HG02759 (cell line): ENCODE results near the gene PCNT.
A peak's percentile ranks its signal among the peaks of the same experiment; 100 is the strongest.
"Not testable (repeated sequence)": the region's sequence is repeated elsewhere in the genome, so short reads cannot be mapped to it uniquely, and the experiment has no call there.

Experiments used
- ATAC-seq: cut with Tn5 transposase; IDR thresholded peaks from one replicate; pipeline ENCODE4 v1.9.1; 2021; ENCODE audit warnings: mild to moderate bottlenecking, moderate library complexity; ENCODE audit not compliant: unreplicated experiment

Gene PCNT

DNA sequence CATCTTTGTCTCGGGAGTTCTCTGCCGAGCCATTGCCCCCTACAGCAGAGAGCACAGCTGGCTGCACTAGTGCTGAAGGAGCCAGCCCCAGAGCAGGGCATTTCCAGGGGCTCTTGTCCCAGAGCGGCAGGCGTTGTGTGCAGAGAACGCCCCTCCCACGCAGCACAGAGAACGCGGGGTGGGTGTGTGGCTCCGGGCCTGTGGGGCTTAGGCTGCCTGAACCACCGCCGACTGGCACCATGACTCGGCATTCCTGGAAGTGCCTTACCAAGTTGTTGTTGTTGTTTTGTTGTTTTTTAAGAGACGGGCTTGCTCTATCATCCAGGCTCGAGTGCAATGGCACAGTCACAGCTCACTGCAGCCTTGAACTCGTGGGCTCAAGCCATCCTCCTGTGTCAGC lies 119.0 kb downstream of the PCNT start:
- ATAC-seq, result no peak

DNA sequence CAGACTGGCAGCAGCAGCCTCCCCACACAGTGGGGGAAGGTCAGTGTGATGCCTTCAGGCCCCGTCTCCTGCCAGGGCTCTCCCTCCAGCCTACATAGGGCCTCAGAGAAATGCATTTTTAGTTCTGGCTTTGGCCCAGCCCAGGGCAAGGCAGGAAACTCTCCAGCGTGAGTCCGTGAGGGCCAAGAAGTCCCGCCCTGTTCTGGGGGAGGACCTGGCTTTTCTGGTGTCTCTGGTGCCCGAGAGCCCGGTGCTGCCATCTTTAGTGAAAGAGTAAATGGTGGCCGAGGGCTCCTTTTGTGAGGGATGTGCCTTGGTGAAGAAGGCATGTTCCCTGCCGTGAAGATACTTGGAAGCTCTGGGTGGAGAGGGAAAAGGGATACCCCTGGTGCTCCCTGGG lies 120.0 kb downstream of the PCNT start:
- no peak for ATAC-seq

DNA sequence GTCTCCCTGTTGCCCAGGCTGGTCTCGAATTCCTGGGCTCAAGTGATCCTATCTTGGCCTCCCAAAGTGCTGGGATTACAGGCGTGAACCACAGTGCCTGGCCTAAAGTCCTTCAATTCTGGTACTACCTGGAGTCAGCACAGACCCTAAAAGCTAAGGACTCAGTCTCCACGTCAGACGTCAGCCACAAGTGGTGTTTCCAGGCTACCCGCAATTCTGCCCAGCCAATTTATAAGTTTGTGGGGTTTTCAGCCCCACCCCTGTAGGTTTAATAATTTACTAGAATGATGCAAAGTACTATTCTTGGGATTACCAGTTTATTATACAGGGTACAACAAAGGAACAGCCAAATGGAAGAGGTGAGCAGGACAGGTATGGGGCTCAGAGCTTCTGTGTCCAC lies 124.2 kb downstream of the PCNT start:
- no peak for ATAC-seq

DNA sequence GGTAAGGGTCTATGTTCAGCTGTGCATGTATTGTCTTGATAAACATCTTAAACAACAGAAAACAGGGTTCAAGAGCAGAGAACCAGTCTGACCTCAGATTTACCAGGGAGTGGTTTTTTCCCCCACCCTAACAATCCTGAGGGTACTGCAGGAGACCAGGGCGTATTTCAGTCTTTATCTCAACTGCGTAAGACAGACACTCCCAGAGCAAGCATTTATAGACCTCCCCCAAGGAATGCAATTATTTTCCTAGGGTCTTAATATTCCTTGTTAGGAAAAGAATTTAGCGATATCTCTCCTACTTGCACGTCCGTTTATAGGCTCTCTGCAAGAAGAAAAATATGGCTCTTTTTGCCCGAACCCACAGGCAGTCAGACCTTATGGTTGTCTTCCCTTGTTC lies 124.9 kb downstream of the PCNT start:
- not testable (repeated sequence) for ATAC-seq

DNA sequence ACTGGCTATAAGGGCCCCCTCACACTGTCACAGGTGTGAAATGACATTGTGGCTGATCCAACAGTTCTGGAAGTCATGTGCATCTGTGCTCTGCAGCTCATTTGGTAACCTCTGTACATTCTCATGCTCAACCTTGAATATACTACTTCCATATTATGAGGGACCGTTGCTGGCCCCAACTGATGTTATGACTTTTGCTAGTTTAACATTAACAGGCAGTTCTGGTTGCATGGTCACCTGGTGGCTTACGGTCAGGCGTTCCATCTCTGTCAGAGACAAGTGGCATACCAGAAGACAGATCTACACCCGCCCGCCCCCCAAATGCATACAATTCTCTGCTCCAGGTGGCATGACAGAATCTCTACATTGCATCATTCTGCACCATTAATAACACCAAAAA lies 128.8 kb downstream of the PCNT start:
- no peak for ATAC-seq

DNA sequence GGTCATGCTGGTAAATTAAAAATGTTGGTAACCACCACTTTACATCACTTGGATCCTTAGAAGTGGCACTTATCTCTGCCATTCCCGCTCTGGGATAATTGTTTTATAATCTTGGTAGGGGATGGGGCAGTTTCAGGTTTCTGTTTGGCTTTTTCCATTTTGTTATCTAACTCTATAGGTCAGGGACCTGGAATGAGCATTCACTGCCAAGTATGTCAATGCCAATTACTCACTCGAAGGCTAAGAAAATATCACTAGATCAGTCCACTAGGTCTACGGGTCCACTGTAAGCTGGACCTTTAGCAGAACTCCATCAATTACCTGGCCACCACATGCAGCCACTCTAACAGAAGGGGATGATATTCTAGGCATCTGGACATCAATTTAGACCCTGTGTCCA lies 130.2 kb downstream of the PCNT start:
- no peak for ATAC-seq

DNA sequence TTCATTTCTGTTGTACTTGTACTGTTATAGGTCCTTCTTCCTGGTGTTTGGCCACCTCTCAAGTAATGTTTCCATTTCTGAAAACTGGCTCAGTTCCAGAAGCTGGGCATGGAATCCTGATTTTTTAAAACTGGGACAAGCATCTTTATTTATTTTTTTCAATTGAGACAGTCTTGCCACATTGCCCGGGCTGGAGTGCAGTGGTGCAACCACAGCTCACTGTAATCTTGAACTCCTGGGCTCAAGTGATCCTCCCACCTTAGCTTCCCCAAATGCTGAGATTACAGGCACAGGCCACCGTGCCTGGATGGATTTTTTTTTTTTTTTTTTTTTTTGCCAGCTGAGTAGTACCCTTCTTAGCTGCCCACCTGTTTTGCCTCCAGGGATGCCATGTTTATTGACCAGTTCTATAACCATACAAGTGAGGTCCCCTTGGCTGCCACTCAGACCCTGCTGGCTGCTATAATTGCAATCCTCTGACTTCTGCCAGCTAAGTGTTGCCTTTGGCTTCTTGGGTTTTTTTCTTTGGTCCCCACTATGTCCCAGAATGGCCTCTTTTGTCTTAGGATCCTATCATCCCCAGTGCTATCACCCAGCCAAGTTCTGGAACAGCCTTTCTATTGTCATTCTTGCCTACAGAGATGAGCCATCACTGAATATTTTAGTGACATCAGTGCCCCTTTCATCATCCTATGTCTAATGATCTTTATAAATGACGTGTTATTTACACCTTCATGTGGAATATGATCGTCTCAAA lies 130.9 kb downstream of the PCNT start:
- no peak for ATAC-seq

DNA sequence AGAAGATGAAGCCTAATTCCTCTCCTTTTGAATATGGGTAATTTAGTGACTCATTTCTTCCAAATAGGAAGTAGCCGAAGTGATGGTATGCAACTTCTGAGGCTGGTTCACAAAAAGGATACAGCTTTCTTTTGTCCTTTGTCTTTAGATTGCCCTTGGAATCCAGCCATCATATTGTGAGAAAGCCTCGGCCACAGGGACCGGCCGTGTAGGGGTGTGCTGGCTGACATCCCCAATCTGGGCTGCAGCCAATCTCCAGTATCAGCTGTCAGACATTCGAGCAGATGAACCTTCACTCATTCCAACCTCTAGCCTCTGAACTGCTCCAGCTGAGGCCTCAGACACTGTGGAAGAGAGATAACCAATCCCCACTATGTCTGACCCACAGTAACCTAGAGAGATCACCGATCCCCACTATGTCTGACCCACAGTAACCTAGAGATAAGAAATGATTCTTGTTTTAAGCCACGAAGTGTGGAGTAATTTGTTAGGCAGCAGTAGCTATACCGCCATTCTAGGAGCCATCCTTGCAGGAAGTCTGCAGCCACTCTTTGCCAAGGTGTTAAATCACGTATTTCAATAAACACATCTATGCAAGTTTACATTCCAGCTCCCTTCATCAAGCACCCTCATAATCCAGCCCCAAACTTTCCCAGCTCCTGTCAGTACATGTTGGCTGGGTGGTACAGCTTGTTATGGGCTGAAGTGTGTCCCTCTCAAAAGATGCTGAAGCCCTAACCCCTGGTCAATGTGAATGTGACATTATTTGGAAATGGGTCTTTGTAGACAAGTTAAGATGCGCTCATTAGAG lies 131.8 kb downstream of the PCNT start:
- no peak for ATAC-seq

DNA sequence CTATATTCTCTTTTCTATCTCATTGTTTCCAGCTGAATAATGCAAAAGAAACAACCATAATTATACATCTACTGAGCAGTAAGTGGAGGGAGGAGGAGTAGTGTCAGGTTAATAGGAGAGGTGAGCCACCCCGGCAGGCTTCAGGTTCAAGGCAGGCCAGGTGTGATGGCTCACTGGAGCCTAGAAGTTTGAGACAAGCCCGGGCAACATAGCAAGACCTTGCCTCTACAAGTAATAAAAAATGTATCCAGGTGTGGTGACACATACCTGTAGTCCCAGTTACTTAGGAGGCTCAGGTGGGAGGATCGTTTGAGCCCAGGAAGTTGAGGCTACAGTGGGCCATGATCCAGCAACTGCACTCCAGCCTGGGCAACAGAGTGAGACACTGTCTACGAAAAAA lies 132.8 kb downstream of the PCNT start:
- no peak for ATAC-seq

DNA sequence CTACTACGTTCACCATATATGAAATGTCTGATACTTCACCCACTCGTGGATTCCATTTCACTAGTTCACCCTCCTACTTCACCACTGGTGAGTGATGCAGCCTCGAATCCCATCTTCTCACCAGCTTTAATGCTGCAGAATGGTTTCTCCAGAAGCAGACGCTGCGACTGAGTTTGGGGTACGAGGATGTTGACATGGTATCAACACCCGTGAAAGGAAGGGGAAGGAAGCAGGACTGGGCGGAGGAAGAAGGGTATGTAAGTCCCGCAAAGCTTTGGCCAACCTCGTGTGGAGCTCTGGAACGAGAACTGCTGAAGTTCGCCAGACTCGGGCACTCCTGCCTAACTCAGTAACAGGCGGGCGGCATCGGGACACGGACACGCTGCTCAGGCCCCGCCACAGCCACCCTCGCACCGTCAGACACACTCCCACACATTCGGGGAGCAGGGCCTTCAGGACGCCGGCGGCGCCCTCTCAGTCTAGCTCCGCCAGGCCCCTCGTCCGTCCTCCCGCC lies 133.9 kb downstream of the PCNT start:
- peak; percentile 29 for ATAC-seq

DNA sequence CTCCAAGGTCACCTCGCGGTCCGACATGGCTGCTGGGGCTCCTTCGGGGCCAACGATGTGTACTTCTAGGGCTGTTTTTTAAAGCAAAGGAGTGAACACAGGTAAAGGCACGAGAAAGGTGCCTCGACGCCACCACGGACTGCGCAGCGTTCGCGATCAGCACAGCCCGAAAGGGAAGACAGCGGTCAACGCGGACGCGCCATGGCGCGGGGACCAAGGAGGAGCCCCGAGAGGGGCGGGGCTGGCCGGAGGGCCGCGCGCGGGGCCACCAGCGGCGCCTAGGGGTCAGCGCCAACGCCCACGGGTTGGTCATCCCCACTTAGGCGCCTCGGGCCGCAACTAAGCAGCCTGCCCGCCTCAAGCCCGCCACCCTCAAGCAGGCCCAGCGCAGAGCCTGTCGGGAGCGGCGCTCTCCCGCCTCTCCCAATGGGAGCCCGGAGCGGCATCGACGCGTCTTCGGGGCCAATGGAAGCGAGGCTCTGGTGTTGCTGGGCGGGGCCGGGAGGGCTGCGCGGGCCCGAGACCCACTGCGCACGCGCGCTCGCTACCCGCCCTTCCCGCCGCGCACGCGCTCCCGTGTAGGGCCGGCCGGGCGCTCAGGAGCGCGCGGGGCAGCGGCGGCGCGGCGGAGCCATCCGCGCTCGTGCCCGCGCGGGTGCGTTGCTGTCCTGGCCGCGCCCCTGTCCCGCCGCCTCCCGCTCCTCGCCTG lies 134.5 kb downstream of the PCNT start, which contains the start of gene DIP2A:
TSS of gene DIP2A (plus strand) at position 577 of the 709 bp plus-strand sequence. CDS start 241 bp downstream, outside the sequence.
- peak; percentile 94 for ATAC-seq

DNA sequence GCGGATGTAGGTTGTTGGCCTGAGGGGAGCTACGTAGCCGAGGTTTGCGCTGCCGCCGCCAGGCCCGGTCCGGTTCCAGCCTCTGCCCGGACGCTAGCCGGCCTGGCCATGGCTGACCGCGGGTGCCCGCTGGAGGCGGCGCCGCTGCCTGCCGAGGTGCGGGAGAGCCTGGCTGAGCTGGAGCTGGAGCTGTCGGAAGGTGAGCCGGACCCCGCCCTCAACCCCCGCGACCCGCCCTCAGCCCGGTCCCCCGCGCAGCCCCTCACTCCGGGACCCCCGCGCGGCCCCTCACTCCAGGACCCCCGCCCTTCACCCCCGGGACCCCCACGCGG lies 135.0 kb downstream of the PCNT start:
- ATAC-seq, result no peak

DNA sequence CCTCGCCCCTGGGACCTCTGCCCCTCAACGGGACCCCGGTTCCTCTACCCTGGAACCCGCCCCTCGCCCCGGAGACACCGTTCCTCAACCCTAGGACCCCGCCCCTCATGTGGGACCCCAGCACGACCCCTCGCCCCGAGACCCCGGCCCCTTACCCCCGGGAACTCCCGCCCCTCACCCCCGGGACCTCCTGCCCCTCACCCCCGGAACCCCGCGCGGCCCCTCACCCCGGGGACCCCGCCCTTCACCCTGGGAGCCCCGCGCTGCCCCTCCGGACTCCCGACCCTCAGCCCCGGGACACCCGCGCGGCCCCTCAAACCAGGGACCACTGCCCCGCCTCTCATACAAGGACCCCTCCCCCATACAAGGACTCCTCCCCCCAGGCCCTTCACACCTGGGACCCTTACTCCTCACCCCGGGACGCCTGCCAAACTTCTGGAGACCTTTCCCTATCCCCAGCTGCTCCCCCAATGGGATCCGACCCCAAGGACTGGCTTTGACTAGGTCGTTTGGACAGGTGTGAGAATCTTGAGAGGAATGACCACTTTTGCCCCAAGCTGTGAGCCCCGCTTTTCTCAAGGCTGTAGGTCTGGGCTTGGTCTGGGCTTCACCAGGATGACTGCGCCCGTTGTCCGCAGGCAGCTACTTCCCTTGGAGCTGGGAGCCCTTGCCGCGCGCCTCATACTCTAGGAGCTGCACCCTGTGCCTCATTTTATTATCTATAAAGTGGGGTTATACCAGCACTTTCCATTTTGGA lies 135.6 kb downstream of the PCNT start:
- no peak for ATAC-seq

DNA sequence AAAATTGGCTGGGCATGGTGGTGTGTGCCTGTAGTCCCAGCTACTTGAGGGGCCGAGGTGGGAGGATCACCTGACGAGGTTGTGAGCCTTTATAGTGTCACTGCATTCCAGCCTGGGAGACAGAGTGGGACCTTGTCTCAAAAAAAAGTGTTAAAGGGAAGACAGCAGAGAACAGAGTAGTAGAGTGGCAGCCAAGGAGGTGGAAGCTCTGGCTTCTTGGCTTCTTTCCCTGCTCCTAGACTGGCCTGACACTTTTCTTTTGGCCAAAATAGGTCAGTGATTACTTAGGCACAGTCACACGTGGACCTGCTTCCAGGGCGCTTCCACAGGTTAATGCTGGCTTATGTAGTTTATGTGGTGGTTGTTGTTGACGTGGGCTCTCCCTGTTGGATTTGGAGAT lies 138.0 kb downstream of the PCNT start:
- no peak for ATAC-seq

DNA sequence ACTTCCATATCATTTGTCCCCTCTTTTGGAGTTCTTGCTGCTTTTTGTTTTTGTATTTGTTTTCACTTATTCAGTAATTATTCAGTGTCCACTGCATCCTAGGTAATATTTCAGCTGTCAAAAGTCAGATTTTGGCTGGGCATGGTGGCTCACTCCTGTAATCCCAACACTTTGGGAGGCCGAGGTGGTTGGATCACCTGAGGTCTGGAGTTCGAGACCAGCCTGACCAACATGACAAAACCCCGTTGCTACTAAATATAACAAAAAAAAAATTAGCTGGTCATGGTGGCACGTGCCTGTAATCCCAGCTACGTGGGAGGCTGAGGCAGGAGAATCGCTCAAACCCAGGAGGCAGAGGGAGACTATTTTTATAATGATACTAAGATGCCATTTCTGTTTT lies 141.2 kb downstream of the PCNT start:
- ATAC-seq, result not testable (repeated sequence)

DNA sequence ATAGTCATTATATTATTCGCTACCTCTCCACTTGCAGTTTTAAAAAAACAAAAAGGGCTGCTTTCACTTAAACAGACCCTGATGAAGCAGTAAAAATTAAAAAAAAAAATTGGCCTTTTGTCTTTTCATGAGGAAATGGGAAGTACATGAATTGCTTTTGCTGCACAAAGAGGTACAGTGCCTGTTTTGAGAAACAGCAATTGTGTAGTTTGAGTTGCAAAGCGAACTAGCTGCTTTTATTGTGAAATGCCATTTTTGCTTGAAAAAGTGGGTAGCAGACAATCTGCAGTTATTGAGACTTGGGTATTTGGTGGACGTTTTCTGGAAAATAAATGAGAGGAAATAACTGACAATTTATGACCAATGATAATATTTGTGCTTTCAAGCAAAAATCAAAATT lies 141.7 kb downstream of the PCNT start:
- no peak for ATAC-seq

DNA sequence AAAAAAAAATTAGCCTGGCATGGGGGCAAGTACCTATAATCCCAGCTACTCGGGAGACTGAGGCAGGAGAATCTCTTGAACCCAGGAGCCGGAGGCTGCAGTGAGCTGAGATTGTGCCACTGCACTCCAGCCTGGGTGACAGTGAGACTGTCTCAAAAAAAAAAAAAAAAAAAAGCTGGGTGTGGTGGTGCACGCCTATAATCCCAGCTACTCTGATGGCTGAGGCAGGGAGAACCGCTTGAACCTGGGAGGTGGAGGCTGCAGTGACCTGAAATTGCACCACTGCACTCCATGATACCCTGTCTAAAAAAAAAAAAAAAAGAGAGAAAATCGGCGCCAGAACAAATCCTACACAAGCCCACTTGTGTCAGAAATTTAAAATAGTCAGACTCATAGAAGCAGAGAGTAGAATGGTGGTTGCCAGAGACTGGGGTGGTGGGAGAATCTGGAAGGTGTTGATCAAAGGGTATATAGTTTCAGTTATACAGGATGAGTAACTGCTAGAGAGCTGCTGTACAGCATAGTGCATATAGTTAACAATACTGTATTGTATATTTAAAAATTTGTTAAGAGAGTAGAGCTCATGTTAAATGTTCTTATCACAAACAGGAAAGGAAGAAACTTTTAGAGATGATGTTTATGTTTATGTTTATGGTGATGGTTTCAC lies 144.3 kb downstream of the PCNT start:
- no peak for ATAC-seq

DNA sequence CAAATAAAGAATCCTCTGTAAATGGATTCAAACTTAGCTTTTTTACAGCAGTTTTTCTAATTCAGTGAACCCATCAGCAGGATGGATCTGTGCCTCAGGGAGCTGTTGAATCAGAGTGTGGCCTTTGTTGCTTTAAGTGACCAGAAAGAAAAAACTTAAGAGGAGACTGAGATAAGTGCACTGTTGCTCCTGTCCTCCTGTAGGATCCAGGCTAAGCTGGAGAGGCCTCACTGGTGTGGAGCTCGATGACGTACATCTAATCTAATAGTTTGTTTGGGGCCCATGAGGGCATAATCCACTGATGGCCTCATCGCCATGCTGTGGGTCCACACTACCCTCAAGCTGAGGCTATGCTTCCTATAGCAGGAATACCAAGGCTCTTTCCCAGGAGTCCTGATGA lies 145.3 kb downstream of the PCNT start:
- no peak for ATAC-seq

DNA sequence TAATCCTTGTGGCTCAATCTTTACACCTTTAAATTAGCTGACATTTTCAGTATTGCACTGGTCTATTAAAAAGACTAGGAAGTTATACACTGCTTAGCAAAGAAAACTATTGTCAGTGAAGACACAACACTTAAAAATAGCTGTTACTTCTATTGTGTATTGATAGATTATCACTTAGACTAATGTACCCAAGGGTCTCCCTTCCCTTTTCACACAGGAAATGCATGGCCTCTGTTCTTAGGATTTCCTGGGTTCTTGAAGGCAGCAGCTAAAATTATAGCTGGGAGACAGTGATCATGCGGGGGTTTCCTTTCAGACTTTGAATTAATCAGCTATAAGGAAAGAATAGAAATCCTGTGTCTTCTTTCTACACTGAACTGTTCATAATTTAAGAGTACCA lies 147.6 kb downstream of the PCNT start:
- no peak for ATAC-seq

DNA sequence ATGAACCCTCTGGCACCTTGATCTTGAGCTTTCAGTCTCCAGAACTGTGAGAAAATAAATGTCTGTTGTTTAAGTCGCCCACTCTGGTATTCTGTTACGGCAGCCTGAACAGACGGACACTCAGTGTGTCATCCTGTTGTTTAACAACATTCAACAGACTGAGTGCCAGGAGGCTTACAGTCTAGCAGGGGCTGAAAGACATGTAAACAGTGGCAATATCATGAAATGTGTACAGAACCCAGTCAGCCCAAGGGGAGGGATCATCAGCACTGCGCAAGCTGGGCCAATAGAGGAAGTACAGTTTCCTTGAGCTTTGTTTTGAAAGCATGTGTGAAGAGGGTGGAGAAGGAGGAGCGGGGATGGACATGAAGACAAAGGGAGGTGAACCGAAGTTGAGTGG lies 148.3 kb downstream of the PCNT start:
- ATAC-seq, result no peak
